Endodermal cell (in vitro differentiated cells): ENCODE measurements around the gene EYA2. TPM values are rescaled to one million over a fixed set of nuclear protein-coding genes. Genes with fewer than 3 reads are reported as not detected.

Experiments
- DNase-seq: peaks from one replicate; pipeline ENCODE4 v3.0.0-alpha.2; 2017
- H3K27ac ChIP-seq: 2 replicates; pipeline ENCODE4 v1.5.1; 2013; ENCODE audit warnings: mild to moderate bottlenecking, low read depth, low read length, moderate library complexity
- H3K27me3 ChIP-seq: 2 replicates; pipeline ENCODE4 v1.6.1; 2013; ENCODE audit warnings: mild to moderate bottlenecking, low read length, moderate library complexity; ENCODE audit not compliant: insufficient read depth, control insufficient read depth, poor library complexity, severe bottlenecking
- H3K36me3 ChIP-seq: 2 replicates; pipeline ENCODE4 v1.7.0; 2013; ENCODE audit warnings: mild to moderate bottlenecking, low read length, moderate library complexity; ENCODE audit not compliant: control insufficient read depth, insufficient read depth
- H3K4me1 ChIP-seq: one replicate; pipeline ENCODE4 v1.7.0; 2013; ENCODE audit warnings: low read length; ENCODE audit not compliant: control insufficient read depth, insufficient read depth
- H3K4me3 ChIP-seq: 2 replicates; pipeline ENCODE4 v1.5.1; 2013; ENCODE audit warnings: mild to moderate bottlenecking, low read length, moderate library complexity
- H3K9ac ChIP-seq: 2 replicates; pipeline ENCODE4 v1.6.1; 2013; ENCODE audit warnings: mild to moderate bottlenecking, low read length, moderate library complexity; ENCODE audit not compliant: poor library complexity, severe bottlenecking; ENCODE audit errors: extremely low read depth
- H3K9me3 ChIP-seq: 2 replicates; pipeline ENCODE4 v1.6.1; 2013; ENCODE audit warnings: mild to moderate bottlenecking, low read length, moderate library complexity; ENCODE audit not compliant: control insufficient read depth
- H3K27ac Mint-ChIP-seq: 2 replicates; pipeline ENCODE4 v1.8.0; 2020; ENCODE audit warnings: mixed read lengths
- H3K27me3 Mint-ChIP-seq: 2 replicates; pipeline ENCODE4 v1.8.0; 2021; ENCODE audit warnings: mild to moderate bottlenecking, mixed read lengths; ENCODE audit not compliant: insufficient read depth
- H3K36me3 Mint-ChIP-seq: 2 replicates; pipeline ENCODE4 v1.8.0; 2020; ENCODE audit warnings: low read depth, mixed read lengths
- H3K4me1 Mint-ChIP-seq: 2 replicates; pipeline ENCODE4 v1.8.0; 2020; ENCODE audit warnings: mixed read lengths
- H3K4me3 Mint-ChIP-seq: 2 replicates; pipeline ENCODE4 v1.8.0; 2020; ENCODE audit warnings: mild to moderate bottlenecking, moderate library complexity, mixed read lengths
- H3K9me3 Mint-ChIP-seq: 2 replicates; pipeline ENCODE4 v1.8.0; 2020; ENCODE audit warnings: mild to moderate bottlenecking, mixed read lengths
- WGBS, 2 experiments: methylation state at CpG; one replicate each; pipeline versions ENCODE4 v1.1.5 to v1.1.7; 2013; ENCODE audit warnings: missing lambda C conversion rate in 2 of 2, mixed read lengths in 1 of 2; ENCODE audit not compliant: insufficient coverage in 1 of 2, insufficient read length in 1 of 2; 5-methylcytosine and 5-hydroxymethylcytosine counted together
- total RNA-seq, 2 donors: library from RNA; stranded (reverse); fragmentation: NEBNext Ultra II Directional in 1 of 2; extraction: Animal tissue kit (Norgen Biotek cat#: 25700) in 1 of 2; gene quantifications; 2 replicates in 1 of 2; 3 replicates in 1 of 2; pipeline ENCODE4 v1.2.1, GENCODE V29; 2021
- TF ChIP-seq, protein P1 (sequence below): fragments of 200-600 bp; sonication (generic); conservative IDR thresholded peaks from 2 replicates; pipeline ENCODE4 v1.5.0; 2021; ENCODE audit warnings: antibody characterized with exemption, mild to moderate bottlenecking

The EYA2 gene
- total RNA-seq, 2 donors from 2014 or later: 9.1 to 18.0 TPM

GRCh38 chr20:47191074-47191673 lies 296.5 kb downstream of the EYA2 start:
- Mint-ChIP-seq H3K36me3 (peaks cover 21% of the 10 kb centered on the region), H3K9me3 (no peaks in the 10 kb centered on the region), H3K4me3 (no peak overlapping the region), H3K4me1 (peaks cover 17% of the 10 kb centered on the region), H3K27me3 (no peaks in the 10 kb centered on the region), H3K27ac (no peak overlapping the region)
- DNase-seq: no peak
- Histone ChIP-seq H3K4me3 (no peak overlapping the region), H3K36me3 (peaks cover 36% of the 10 kb centered on the region), H3K27ac (no peak overlapping the region), H3K9ac (no peak overlapping the region), H3K9me3 (no peaks in the 10 kb centered on the region), H3K27me3 (no peaks in the 10 kb centered on the region), H3K4me1 (peaks cover 5% of the 10 kb centered on the region)
- WGBS, 2 experiments: 100% methylated on average over 1 of the region's 1 CpG
- TF ChIP-seq, protein P1, sequence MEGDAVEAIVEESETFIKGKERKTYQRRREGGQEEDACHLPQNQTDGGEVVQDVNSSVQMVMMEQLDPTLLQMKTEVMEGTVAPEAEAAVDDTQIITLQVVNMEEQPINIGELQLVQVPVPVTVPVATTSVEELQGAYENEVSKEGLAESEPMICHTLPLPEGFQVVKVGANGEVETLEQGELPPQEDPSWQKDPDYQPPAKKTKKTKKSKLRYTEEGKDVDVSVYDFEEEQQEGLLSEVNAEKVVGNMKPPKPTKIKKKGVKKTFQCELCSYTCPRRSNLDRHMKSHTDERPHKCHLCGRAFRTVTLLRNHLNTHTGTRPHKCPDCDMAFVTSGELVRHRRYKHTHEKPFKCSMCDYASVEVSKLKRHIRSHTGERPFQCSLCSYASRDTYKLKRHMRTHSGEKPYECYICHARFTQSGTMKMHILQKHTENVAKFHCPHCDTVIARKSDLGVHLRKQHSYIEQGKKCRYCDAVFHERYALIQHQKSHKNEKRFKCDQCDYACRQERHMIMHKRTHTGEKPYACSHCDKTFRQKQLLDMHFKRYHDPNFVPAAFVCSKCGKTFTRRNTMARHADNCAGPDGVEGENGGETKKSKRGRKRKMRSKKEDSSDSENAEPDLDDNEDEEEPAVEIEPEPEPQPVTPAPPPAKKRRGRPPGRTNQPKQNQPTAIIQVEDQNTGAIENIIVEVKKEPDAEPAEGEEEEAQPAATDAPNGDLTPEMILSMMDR: no peak

- TF ChIP-seq, protein P1: no peak
- peaks cover 21% of the 10 kb centered on the region for H3K4me1 Mint-ChIP-seq
- no peaks in the 10 kb centered on the region for H3K27me3 Mint-ChIP-seq
- peaks cover 5% of the 10 kb centered on the region for H3K4me1 ChIP-seq
- DNase-seq: no peak
- H3K27ac ChIP-seq: no peak overlapping the region
- H3K4me3 ChIP-seq: no peak overlapping the region
- H3K36me3 Mint-ChIP-seq: peaks cover 21% of the 10 kb centered on the region
- peaks cover 30% of the 10 kb centered on the region for H3K36me3 ChIP-seq
- H3K9me3 ChIP-seq: no peaks in the 10 kb centered on the region
- no peaks in the 10 kb centered on the region for H3K9me3 Mint-ChIP-seq
- 100% methylated on average over 2 of the region's 3 CpGs; no CpG with 5 or more reads in 1 of the 2 experiments for WGBS, 2 experiments
- H3K4me3 Mint-ChIP-seq: no peak overlapping the region
- H3K27me3 ChIP-seq: no peaks in the 10 kb centered on the region
- no peak overlapping the region for H3K27ac Mint-ChIP-seq
- no peak overlapping the region for H3K9ac ChIP-seq
Measured at GRCh38 chr20:47191956-47192355, 297.3 kb downstream of the EYA2 start.

DNA sequence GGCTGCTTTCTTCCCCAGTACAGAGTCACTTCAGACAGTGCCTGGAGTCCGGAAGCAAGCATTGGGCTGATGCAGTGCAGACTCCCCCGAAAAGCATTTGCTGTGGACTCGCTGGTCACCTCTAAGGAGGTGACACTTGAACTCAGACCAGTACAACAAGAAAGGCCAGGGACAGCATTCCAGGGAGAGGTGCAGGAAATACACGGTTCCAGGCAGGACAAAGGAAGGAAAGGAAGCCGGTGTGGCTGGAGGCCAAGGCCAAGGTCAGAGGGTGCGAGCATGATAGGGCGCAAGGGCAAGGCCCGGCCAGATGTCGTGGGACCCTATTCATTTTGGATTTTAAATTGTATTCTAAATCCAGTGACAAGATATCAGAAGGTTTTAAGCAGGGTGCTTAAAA lies 300.9 kb downstream of the EYA2 start:
- H3K27me3 Mint-ChIP-seq: no peaks in the 10 kb centered on the region
- DNase-seq: no peak
- peaks cover 11% of the 10 kb centered on the region for H3K36me3 ChIP-seq
- TF ChIP-seq, protein P1: no peak
- H3K36me3 Mint-ChIP-seq: peaks cover 7% of the 10 kb centered on the region
- H3K4me1 Mint-ChIP-seq: peaks cover 16% of the 10 kb centered on the region
- H3K9ac ChIP-seq: no peak overlapping the region
- no peaks in the 10 kb centered on the region for H3K4me1 ChIP-seq
- no peak overlapping the region for H3K4me3 Mint-ChIP-seq
- H3K4me3 ChIP-seq: no peak overlapping the region
- no peaks in the 10 kb centered on the region for H3K27me3 ChIP-seq
- H3K27ac Mint-ChIP-seq: no peak overlapping the region
- no peaks in the 10 kb centered on the region for H3K9me3 ChIP-seq
- H3K9me3 Mint-ChIP-seq: peaks cover 2% of the 10 kb centered on the region
- H3K27ac ChIP-seq: no peak overlapping the region
- 79 to 95% methylated on average over 7 to 8 of the region's 9 CpGs for WGBS, 2 experiments
